Calu3 (cell line): ENCODE measurements around the gene SLC1A7. TPM values are rescaled to one million over a fixed set of nuclear protein-coding genes. Genes with fewer than 3 reads are reported as not detected.

Experiments
- BruUV-seq: library from RNA; stranded (reverse); fragments of 400-500 nt; replicated peaks from 2 replicates; lab custom pipeline; 2021; lab: Mats Ljungman, UMichigan
- CTCF ChIA-PET: fragments of 300-600 bp; sonication (Branson Sonifier 250); formaldehyde crosslinking; loops from one replicate; lab custom pipeline; 2022; ENCODE audit warnings: antibody characterized with exemption; lab: Charles Lee
- DNase-seq: peaks from one replicate; pipeline ENCODE4 v3.0.0; 2022
- H3K27ac Mint-ChIP-seq: one replicate; pipeline ENCODE4 v1.8.0; 2022; ENCODE audit warnings: mixed read lengths; ENCODE audit not compliant: unreplicated experiment
- H3K27me3 Mint-ChIP-seq: one replicate; pipeline ENCODE4 v1.8.0; 2022; ENCODE audit warnings: mixed read lengths; ENCODE audit not compliant: unreplicated experiment
- H3K36me3 Mint-ChIP-seq: one replicate; pipeline ENCODE4 v1.8.0; 2022; ENCODE audit warnings: mild to moderate bottlenecking, moderate library complexity, mixed read lengths; ENCODE audit not compliant: insufficient read depth, unreplicated experiment
- H3K4me1 Mint-ChIP-seq: one replicate; pipeline ENCODE4 v1.8.0; 2022; ENCODE audit warnings: mild to moderate bottlenecking, low read depth, mixed read lengths; ENCODE audit not compliant: unreplicated experiment
- H3K4me3 Mint-ChIP-seq: one replicate; pipeline ENCODE4 v1.8.0; 2022; ENCODE audit warnings: mild to moderate bottlenecking, low read depth, moderate library complexity, mixed read lengths; ENCODE audit not compliant: unreplicated experiment
- H3K9me3 Mint-ChIP-seq: one replicate; pipeline ENCODE4 v1.8.0; 2022; ENCODE audit warnings: low read depth, mixed read lengths; ENCODE audit not compliant: unreplicated experiment
- CTCF ChIP-seq: fragments of 200-600 bp; IDR thresholded peaks from one replicate; pipeline ENCODE4 v1.8.0; 2022; ENCODE audit warnings: antibody characterized with exemption; ENCODE audit not compliant: unreplicated experiment
- intact Hi-C: fragments of 100-400 bp; cut with micrococcal nuclease; formaldehyde crosslinking; loops from one replicate; pipeline ENCODE4 v1.10.0; 2022; ENCODE audit not compliant: unreplicated experiment
- total RNA-seq: library from RNA; stranded (reverse); gene quantifications from 2 replicates; pipeline ENCODE4 v1.2.3, GENCODE V29; 2022

Gene SLC1A7
- total RNA-seq, 1 experiment from 2014 or later, result not detected

GRCh38 chr1:53125122-53125521 lies 17.3 kb downstream of the SLC1A7 start:
- CTCF ChIA-PET, result no interaction called here
- Mint-ChIP-seq H3K27me3 (peaks cover 9% of the 10 kb centered on the region), H3K27ac (no peak overlapping the region), H3K9me3 (no peaks in the 10 kb centered on the region), H3K4me3 (no peak overlapping the region), H3K4me1 (peaks cover 11% of the 10 kb centered on the region), H3K36me3 (peaks cover 3% of the 10 kb centered on the region)
- intact Hi-C loops, result no loop called here
- DNase-seq, result no peak
- TF ChIP-seq CTCF, result no peak
- BruUV-seq, result no TSS peak

DNA sequence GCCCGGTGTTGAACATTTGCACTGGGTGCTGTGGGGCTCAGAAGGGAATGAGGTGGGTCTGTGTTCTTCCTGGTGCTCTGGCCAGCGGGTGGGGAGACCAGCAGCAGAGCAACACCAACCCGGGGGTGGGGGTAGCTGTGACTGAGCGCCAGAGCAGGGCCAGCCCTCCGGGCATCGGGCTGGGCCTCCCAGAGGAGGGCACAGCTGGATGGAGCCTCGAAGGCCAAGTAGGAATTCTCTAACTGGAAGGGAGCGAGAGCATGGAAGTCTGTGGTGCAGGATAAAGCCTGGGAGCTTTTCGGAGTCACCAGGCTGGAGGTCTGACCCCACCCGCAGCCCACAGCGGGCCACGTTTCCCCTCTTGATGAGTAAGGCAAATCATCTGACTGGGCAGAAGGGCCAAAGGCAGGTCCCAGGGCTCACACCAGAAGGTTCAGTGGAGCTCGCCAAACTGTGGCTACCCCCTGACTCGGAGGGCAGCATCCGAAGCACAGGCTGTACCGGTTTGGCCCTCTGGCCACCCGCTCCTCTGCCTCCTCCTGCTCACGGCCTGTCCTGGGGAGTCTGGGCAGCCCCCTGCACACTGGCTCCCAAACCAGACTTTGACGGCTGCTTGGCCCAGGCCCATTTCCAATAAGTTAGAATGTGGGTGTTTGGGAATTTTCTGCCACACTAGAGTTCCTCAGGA lies 18.8 kb downstream of the SLC1A7 start:
- H3K4me1 Mint-ChIP-seq, result peaks cover 11% of the 10 kb centered on the region
- H3K9me3 Mint-ChIP-seq, result no peaks in the 10 kb centered on the region
- peaks cover 9% of the 10 kb centered on the region for H3K27me3 Mint-ChIP-seq
- intact Hi-C loops, result no loop called here
- CTCF ChIA-PET, result no interaction called here
- no peak for TF ChIP-seq CTCF
- H3K36me3 Mint-ChIP-seq, result peaks cover 3% of the 10 kb centered on the region
- DNase-seq, result no peak
- BruUV-seq, result no TSS peak
- no peak overlapping the region for H3K27ac Mint-ChIP-seq
- H3K4me3 Mint-ChIP-seq, result no peak overlapping the region

GRCh38 chr1:53122961-53123413 lies 19.5 kb downstream of the SLC1A7 start:
- intact Hi-C loops, result no loop called here
- H3K4me1 Mint-ChIP-seq, result peaks cover 11% of the 10 kb centered on the region
- no peaks in the 10 kb centered on the region for H3K9me3 Mint-ChIP-seq
- DNase-seq, result no peak
- H3K27me3 Mint-ChIP-seq, result peaks cover 9% of the 10 kb centered on the region
- CTCF ChIA-PET, result no interaction called here
- H3K4me3 Mint-ChIP-seq, result no peak overlapping the region
- H3K36me3 Mint-ChIP-seq, result peaks cover 3% of the 10 kb centered on the region
- BruUV-seq, result no TSS peak
- no peak overlapping the region for H3K27ac Mint-ChIP-seq
- TF ChIP-seq CTCF, result no peak

DNA sequence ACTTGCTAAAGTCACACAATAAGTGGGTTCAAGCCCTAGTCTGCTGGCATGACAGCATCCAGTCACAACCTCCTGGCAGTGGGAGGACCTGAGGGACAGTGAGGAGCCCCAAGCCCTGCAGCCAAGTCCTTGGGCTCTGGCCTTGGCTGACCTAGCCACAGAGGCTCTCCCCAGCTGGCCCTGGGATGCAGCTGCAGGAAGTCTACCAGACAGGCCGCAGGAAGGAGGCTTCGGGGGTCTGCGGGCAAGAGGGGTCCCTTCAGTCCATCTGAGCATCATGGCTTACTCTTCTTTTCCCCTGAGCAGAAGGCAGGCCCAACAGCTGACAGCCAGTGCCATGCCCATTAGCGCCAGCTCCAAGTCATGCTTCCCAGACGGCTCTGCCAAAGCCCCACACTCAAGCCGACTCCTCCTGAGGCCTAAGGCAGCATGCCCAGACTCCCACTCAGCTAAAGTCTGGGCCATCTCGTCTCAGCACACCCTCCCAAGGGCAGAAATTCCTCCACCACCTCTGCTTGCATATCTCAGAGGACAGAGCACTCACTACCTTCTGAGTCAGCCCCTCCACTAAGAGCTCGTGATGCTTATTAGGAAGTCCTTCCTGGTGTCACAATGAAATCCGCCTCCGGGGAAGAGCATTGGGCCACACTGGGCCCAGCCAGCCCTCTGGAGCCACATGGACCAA lies 20.1 kb downstream of the SLC1A7 start:
- Mint-ChIP-seq H3K27ac (no peak overlapping the region), H3K4me3 (no peak overlapping the region), H3K27me3 (peaks cover 9% of the 10 kb centered on the region), H3K36me3 (peaks cover 3% of the 10 kb centered on the region), H3K4me1 (peaks cover 11% of the 10 kb centered on the region), H3K9me3 (no peaks in the 10 kb centered on the region)
- intact Hi-C loops, result no loop called here
- CTCF ChIA-PET, result no interaction called here
- TF ChIP-seq CTCF, result no peak
- no peak for DNase-seq
- BruUV-seq, result no TSS peak
